K562 (cell line): Measurements from ENCODE around the gene CACTIN. TPM values are rescaled to one million over a fixed set of nuclear protein-coding genes. Genes with fewer than 3 reads are reported as not detected.

Experiments used
- ATAC-seq: fragments of 200-7000 bp; cut with Tn5 transposase; 3 replicates; pipeline ENCODE4 v1.9.1; 2020; ENCODE audit warnings: moderate library complexity
- BruUV-seq: library from RNA; stranded (reverse); fragments of 400-500 nt; replicated peaks from 2 replicates; lab custom pipeline; 2021; lab: Mats Ljungman, UMichigan
- CTCF ChIA-PET: fragments of 300-600 bp; formaldehyde crosslinking; extraction: SDS; loops from one replicate; lab custom pipeline; 2021; ENCODE audit warnings: low intra/inter-chr PET ratio; lab: Yijun Ruan, JAX
- POLR2A ChIA-PET: fragments of 300-600, 350-650 bp; sonication (Branson Sonifier 250); formaldehyde crosslinking; extraction: SDS; loops from one replicate; lab custom pipeline; 2021; ENCODE audit warnings: antibody characterized with exemption, inconsistent platforms; lab: Yijun Ruan, JAX
- DNase-seq, 4 experiments: peaks; one replicate each; pipeline versions ENCODE4 v3.0.0 to v3.0.0-alpha.2; 2011 to 2018; ENCODE audit warnings: low spot score in 3 of 4, mixed read lengths in 3 of 4; ENCODE audit errors: extremely low read depth in 1 of 4
- FAIRE-seq: peaks from 2 replicates; lab custom pipeline; 2011; peaks lifted over from hg19 to GRCh38; lab: Jason Lieb, UNC
- H2AFZ ChIP-seq: 2 replicates; pipeline ENCODE4 v1.6.0; 2011; ENCODE audit warnings: low read depth, low read length, control low read depth, inconsistent platforms
- H3K27ac ChIP-seq: fragments of 200-600 bp; 3 replicates; pipeline ENCODE4 v1.8.0; 2011; ENCODE audit warnings: low read depth, mild to moderate bottlenecking, control low read depth, inconsistent platforms, low read length, moderate library complexity, mixed read lengths; ENCODE audit errors: extremely low read depth
- H3K27me3 ChIP-seq, 2 experiments: fragments of 300-600 bp in 1 of 2; 2 replicates in 1 of 2; 3 replicates in 1 of 2; pipeline versions ENCODE4 v1.6.0 to v1.8.0; 2011; ENCODE audit warnings: inconsistent platforms in 2 of 2, low read length in 2 of 2, mild to moderate bottlenecking in 1 of 2, mixed read lengths in 1 of 2, moderate library complexity in 1 of 2; ENCODE audit not compliant: control insufficient read depth in 2 of 2, insufficient read depth in 2 of 2
- H3K36me3 ChIP-seq: fragments of 300-600 bp; 3 replicates; pipeline ENCODE4 v1.8.0; 2011; ENCODE audit warnings: mild to moderate bottlenecking, low read length, inconsistent platforms; ENCODE audit not compliant: control insufficient read depth, insufficient read depth
- H3K4me1 ChIP-seq, 2 experiments: fragments of 200-600 bp in 1 of 2; replicated peaks in 1 of 2; 2 replicates in 1 of 2; 3 replicates in 1 of 2; pipeline versions ENCODE4 v1.5.1 to v1.8.0; 2011; ENCODE audit warnings: inconsistent platforms in 2 of 2, low read length in 2 of 2, mild to moderate bottlenecking in 1 of 2, mixed read lengths in 1 of 2, moderate library complexity in 1 of 2; ENCODE audit not compliant: control insufficient read depth in 2 of 2, insufficient read depth in 2 of 2
- H3K4me2 ChIP-seq: 2 replicates; pipeline ENCODE4 v1.6.1; 2011; ENCODE audit warnings: low read length, control low read depth, inconsistent platforms, mixed read lengths; ENCODE audit not compliant: insufficient read depth
- H3K4me3 ChIP-seq: fragments of 200-600 bp; sonication (generic), shearing (Covaris generic); 2 replicates; pipeline ENCODE4 v1.5.1; 2016; ENCODE audit warnings: control low read depth, inconsistent platforms
- H3K79me2 ChIP-seq: fragments of 200-600 bp; 3 replicates; pipeline ENCODE4 v1.8.0; 2011; ENCODE audit warnings: low read length, inconsistent platforms; ENCODE audit not compliant: control insufficient read depth, insufficient read depth
- H3K9ac ChIP-seq, 2 experiments: 2 replicates each; pipeline versions ENCODE4 v1.6.0 to v1.6.1; 2011; ENCODE audit warnings: low read depth in 2 of 2, low read length in 2 of 2, control low read depth in 1 of 2, inconsistent platforms in 1 of 2, mild to moderate bottlenecking in 1 of 2, mixed read lengths in 1 of 2; ENCODE audit not compliant: insufficient read depth in 1 of 2
- H3K9me1 ChIP-seq: one replicate; pipeline ENCODE4 v1.6.0; 2011; ENCODE audit warnings: inconsistent platforms, mild to moderate bottlenecking, low read length, moderate library complexity; ENCODE audit not compliant: control insufficient read depth, insufficient read depth
- H3K9me3 ChIP-seq: replicated peaks from 2 replicates; pipeline ENCODE4 v1.5.1; 2011; ENCODE audit warnings: low read depth, low read length, inconsistent platforms; ENCODE audit not compliant: control insufficient read depth, insufficient read depth
- H4K20me1 ChIP-seq: replicated peaks from 2 replicates; pipeline ENCODE4 v1.6.1; 2011; ENCODE audit warnings: low read length, inconsistent platforms, mixed read lengths; ENCODE audit not compliant: control insufficient read depth, insufficient read depth
- ATF1 ChIP-seq, 2 experiments: fragments of 450-650 bp in 1 of 2; IDR thresholded peaks; 2 replicates each; pipeline ENCODE4 v1.6.1; 2016; ENCODE audit warnings: missing compliant biosample characterization in 1 of 2, missing genetic modification characterization in 1 of 2
- DIDO1 ChIP-seq: fragments of 450-650 bp; IDR thresholded peaks from 2 replicates; pipeline ENCODE4 v1.6.1; 2016; ENCODE audit warnings: low read depth, missing biosample characterization, missing genetic modification characterization
- HLTF ChIP-seq: fragments of 450-650 bp; IDR thresholded peaks from 2 replicates; pipeline ENCODE4 v1.6.1; 2016
- MBD2 ChIP-seq: sonication (generic); IDR thresholded peaks from 2 replicates; pipeline ENCODE4 v1.6.1; 2016; ENCODE audit warnings: low read depth, borderline replicate concordance
- MYC ChIP-seq, 2 experiments: fragments of 250-450 bp in 1 of 2; sonication (Bioruptor Pico) in 1 of 2; IDR thresholded peaks; 2 replicates each; pipeline versions ENCODE4 v1.5.1 to v1.6.1; 2012 to 2021; ENCODE audit warnings: low read depth in 2 of 2, borderline replicate concordance in 1 of 2, improper control_type of control experiment in 1 of 2, low read length in 1 of 2, mild to moderate bottlenecking in 1 of 2, moderate library complexity in 1 of 2
- PHB2 ChIP-seq: fragments of 450-650 bp; IDR thresholded peaks from 2 replicates; pipeline ENCODE4 v1.6.1; 2017; ENCODE audit warnings: low read depth
- PHF20 ChIP-seq: fragments of 450-650 bp; IDR thresholded peaks from 2 replicates; pipeline ENCODE4 v1.6.1; 2018; ENCODE audit not compliant: partially characterized antibody
- POLR2H ChIP-seq: IDR thresholded peaks from 2 replicates; pipeline ENCODE4 v1.6.1; 2016; ENCODE audit warnings: missing genetic modification characterization, low read depth, mild to moderate bottlenecking, control low read depth, missing compliant biosample characterization, moderate library complexity
- SRSF1 ChIP-seq: fragments of 200-400 bp; formaldehyde crosslinking; IDR thresholded peaks from 2 replicates; pipeline ENCODE4 v1.6.1; 2017; ENCODE audit warnings: mild to moderate bottlenecking, low read depth, low read length, moderate library complexity
- TEAD4 ChIP-seq, 2 experiments: sonication (generic) in 1 of 2; formaldehyde crosslinking in 1 of 2; IDR thresholded peaks; 2 replicates each; pipeline versions ENCODE4 v1.6.1 to v1.8.0; 2012 to 2022; ENCODE audit warnings: borderline replicate concordance in 1 of 2, inconsistent platforms in 1 of 2, low read length in 1 of 2, mild to moderate bottlenecking in 1 of 2, missing genetic modification reagents in 1 of 2
- TRIM24 ChIP-seq, 2 experiments: fragments of 450-650 bp; IDR thresholded peaks; 2 replicates each; pipeline ENCODE4 v1.6.1; 2016
- TSC22D4 ChIP-seq: fragments of 450-650 bp; IDR thresholded peaks from 2 replicates; pipeline ENCODE4 v1.6.1; 2016; ENCODE audit warnings: missing genetic modification characterization, missing biosample characterization, control low read depth
- YY1 ChIP-seq, 3 experiments: IDR thresholded peaks; 2 replicates each; pipeline ENCODE4 v1.6.1; 2011; ENCODE audit warnings: low read length in 2 of 3, mild to moderate bottlenecking in 2 of 3, moderate library complexity in 2 of 3, borderline replicate concordance in 1 of 3, control low read depth in 1 of 3, low read depth in 1 of 3; ENCODE audit not compliant: insufficient read depth in 3 of 3, insufficient replicate concordance in 2 of 3, control insufficient read depth in 1 of 3, insufficient read length in 1 of 3; ENCODE audit errors: extremely low read depth in 1 of 3
- ZEB2 ChIP-seq: fragments of 450-650 bp; IDR thresholded peaks from 2 replicates; pipeline ENCODE4 v1.6.1; 2016
- ZNF124 ChIP-seq: sonication (generic); formaldehyde crosslinking; IDR thresholded peaks from 2 replicates; pipeline ENCODE4 v1.8.1; 2022; ENCODE audit warnings: missing genetic modification reagents
- ZNF445 ChIP-seq: fragments of 250-450 bp; sonication (Bioruptor Pico); IDR thresholded peaks from 2 replicates; pipeline ENCODE4 v1.4.0; 2020; ENCODE audit warnings: low read depth, mild to moderate bottlenecking, moderate library complexity
- ZNF717 ChIP-seq: fragments of 250-450 bp; sonication (Bioruptor Pico); IDR thresholded peaks from 2 replicates; pipeline ENCODE4 v1.5.0; 2021
- ZSCAN29 ChIP-seq: fragments of 450-650 bp; IDR thresholded peaks from 2 replicates; pipeline ENCODE4 v1.6.1; 2017
- WGBS: fragments of 100-300 bp; shearing (Covaris generic); methylation state at CpG from one replicate; pipeline ENCODE4 v1.1.6; 2016; ENCODE audit warnings: low coverage, mixed read lengths; ENCODE audit not compliant: insufficient coverage; ENCODE audit errors: missing lambda C conversion rate; 5-methylcytosine and 5-hydroxymethylcytosine counted together
- in situ Hi-C: fragments of 300-500 bp; cut with MboI; formaldehyde crosslinking; loops from 4 replicates; pipeline ENCODE4 v1.15.0; 2018; ENCODE audit warnings: inconsistent platforms, mixed read lengths
- intact Hi-C: fragments of 100-400 bp; cut with micrococcal nuclease; formaldehyde crosslinking; loops from 2 replicates; pipeline ENCODE4 v1.14.2; 2022
- polyA plus RNA-seq, 8 experiments: library from polyadenylated mRNA; depleted of rRNA in 4 of 8; stranded (reverse) in 5 of 8; unstranded in 3 of 8; fragments of >200 nt; fragmentation: Nextera tagmentation in 2 of 8; fragmentation: Illumina TruSeq in 1 of 8; extraction: Ambion mirVana in 2 of 8; extraction: Trizol in 1 of 8; gene quantifications; 2 replicates each; pipeline versions ENCODE4 v1.2.1 to v1.2.3, GENCODE V29; 2011 to 2014; ENCODE audit warnings: inconsistent platforms in 1 of 8, missing spikeins in 1 of 8
- total RNA-seq, 7 experiments: library from RNA; depleted of rRNA in 6 of 7; stranded (reverse); fragments of >200 nt in 6 of 7; fragmentation: Illumina TruSeq in 2 of 7; extraction: Trizol in 2 of 7; gene quantifications; 2 replicates each; pipeline versions ENCODE4 v1.2.1 to v1.2.3, GENCODE V29; 2011 to 2021; ENCODE audit warnings: low replicate concordance in 1 of 7
- TF ChIP-seq, protein P1 (sequence below): sonication (generic); formaldehyde crosslinking; IDR thresholded peaks from 2 replicates; pipeline ENCODE4 v1.9.0; 2022; ENCODE audit warnings: mild to moderate bottlenecking, missing genetic modification reagents
- TF ChIP-seq, protein P2 (sequence below): fragments of 450-650 bp; conservative IDR thresholded peaks from 2 replicates; pipeline ENCODE4 v1.6.1; 2016; ENCODE audit warnings: missing genetic modification characterization, low read depth, mild to moderate bottlenecking, control low read depth, missing compliant biosample characterization

Gene CACTIN
- total and polyA plus RNA-seq, 9 of the 15 experiments (the other 6 are each of a cell fraction or from before 2014, with no cell fraction given): 0.15 to 49.2 (median 15.0) TPM

DNA sequence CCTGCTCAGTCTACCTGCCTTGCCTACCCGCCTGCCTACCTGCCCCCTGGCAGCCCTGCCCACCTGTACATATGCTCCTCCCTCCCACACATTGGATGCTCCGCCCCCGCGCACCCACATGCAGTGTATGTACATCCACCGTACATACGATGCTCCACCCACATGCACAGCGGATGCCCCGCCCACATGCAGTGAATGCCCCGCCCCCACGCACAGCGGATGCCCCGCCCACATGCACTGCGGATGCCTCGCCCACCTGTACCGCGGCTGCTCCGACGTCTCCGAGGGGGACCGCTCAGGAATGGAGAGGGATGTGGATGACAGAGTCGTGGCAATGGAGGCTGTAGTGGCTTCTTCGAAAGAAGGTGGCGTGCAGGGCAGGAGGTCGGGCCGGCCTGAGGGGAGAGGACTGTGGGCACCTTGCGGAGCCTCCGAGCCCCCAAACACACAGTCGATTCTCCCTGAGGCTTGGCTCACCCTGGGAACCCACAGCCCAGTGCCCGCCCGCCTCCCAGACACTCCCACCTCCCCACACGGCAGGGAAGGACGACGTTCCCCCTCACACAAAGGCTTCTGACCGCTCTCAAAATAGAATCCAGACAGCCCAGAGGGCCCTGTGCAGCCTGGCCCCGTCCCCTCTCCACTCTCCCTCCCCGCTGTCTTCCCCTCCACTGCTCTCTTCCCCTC is 16.5 kb upstream of the CACTIN start (continued):
- TF ChIP-seq, protein P1, sequence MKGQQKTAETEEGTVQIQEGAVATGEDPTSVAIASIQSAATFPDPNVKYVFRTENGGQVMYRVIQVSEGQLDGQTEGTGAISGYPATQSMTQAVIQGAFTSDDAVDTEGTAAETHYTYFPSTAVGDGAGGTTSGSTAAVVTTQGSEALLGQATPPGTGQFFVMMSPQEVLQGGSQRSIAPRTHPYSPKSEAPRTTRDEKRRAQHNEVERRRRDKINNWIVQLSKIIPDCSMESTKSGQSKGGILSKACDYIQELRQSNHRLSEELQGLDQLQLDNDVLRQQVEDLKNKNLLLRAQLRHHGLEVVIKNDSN: peak; percentile 38
- TF ChIP-seq POLR2H (tag): no peak
- TF ChIP-seq TSC22D4 (tag): no peak
- TF ChIP-seq ZEB2: no peak
- no peak for TF ChIP-seq ZSCAN29

DNA sequence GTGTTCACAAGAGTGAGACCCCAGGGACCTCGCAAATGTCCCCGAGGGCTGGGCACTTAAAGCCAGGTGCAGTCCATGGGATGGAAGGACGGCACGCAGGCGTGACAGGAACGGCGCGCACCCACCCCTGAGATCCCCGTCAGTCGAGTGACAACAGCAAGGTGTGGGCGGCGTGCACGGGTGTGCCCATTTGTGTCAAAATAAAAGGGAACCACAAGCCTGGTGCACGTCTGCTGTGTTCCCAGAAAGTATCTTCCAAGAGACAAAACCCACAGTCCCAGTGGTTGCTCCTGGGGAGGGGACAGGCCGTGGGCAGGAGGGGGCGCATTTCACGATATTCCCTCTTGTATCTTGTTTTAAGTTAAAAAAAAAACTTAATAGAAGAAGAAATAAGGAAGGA is 15.7 kb upstream of the CACTIN start:
- H3K36me3 ChIP-seq: peaks cover 40% of the 10 kb centered on the region; the same call in 1 of the 3 replicates
- in situ Hi-C loops: no loop called here
- no peak overlapping the region for H2AFZ ChIP-seq
- H3K4me3 ChIP-seq: no peak overlapping the region
- H3K9me1 ChIP-seq: peaks cover 4% of the 10 kb centered on the region
- no peak for FAIRE-seq
- H3K4me1 ChIP-seq: peaks cover 0 to 51% of the 10 kb centered on the region in 2 experiments; a peak in 3 of 5 replicates
- no peaks in the 10 kb centered on the region for H3K79me2 ChIP-seq
- H3K27ac ChIP-seq: no peak overlapping the region
- 75% methylated on average over 6 of the region's 17 CpGs for WGBS
- DNase-seq: no peak
- peak overlapping the region in 1 of 2 experiments; percentile 40; a peak in 1 of 4 replicates for H3K9ac ChIP-seq
- H3K27me3 ChIP-seq: no peaks in the 10 kb centered on the region
- no peak overlapping the region for H3K4me2 ChIP-seq
- intact Hi-C loops: no loop called here
- no peak for ATAC-seq
- BruUV-seq: no TSS peak
- peaks cover 7% of the 10 kb centered on the region; the same call in 1 of the 2 replicates for H4K20me1 ChIP-seq
- CTCF ChIA-PET: no interaction called here
- POLR2A ChIA-PET: no interaction called here
- H3K9me3 ChIP-seq: no peaks in the 10 kb centered on the region
- TF ChIP-seq DIDO1: no peak
- no peak for TF ChIP-seq ZNF124 (CRISPR knock-in tag)
- no peak for TF ChIP-seq ZNF445 (CRISPR knock-in tag)
- no peak for TF ChIP-seq PHB2
- no peak for TF ChIP-seq PHF20
- no peak for TF ChIP-seq TRIM24 (IDR thresholded peaks at IDR 0.05)
- TF ChIP-seq YY1 (IDR thresholded peaks at IDR 0.05; ENCODE audit: borderline replicate concordance in 1 of 3, control insufficient read depth in 1 of 3, extremely low read depth in 1 of 3, insufficient read depth in 3 of 3, insufficient read length in 1 of 3, insufficient replicate concordance in 2 of 3, low read depth in 1 of 3, low read length in 2 of 3): no peak
- TF ChIP-seq, protein P2, sequence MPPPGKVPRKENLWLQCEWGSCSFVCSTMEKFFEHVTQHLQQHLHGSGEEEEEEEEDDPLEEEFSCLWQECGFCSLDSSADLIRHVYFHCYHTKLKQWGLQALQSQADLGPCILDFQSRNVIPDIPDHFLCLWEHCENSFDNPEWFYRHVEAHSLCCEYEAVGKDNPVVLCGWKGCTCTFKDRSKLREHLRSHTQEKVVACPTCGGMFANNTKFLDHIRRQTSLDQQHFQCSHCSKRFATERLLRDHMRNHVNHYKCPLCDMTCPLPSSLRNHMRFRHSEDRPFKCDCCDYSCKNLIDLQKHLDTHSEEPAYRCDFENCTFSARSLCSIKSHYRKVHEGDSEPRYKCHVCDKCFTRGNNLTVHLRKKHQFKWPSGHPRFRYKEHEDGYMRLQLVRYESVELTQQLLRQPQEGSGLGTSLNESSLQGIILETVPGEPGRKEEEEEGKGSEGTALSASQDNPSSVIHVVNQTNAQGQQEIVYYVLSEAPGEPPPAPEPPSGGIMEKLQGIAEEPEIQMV (tag): no peak
- no peak for TF ChIP-seq TEAD4 (IDR thresholded peaks at IDR 0.05; ENCODE audit: low read length)
- TF ChIP-seq TEAD4 (CRISPR knock-in tag; IDR thresholded peaks at IDR 0.05; ENCODE audit: borderline replicate concordance): no peak
- no peak for TF ChIP-seq HLTF
- TF ChIP-seq MYC (IDR thresholded peaks at IDR 0.05; ENCODE audit: low read depth, low read length): no peak
- TF ChIP-seq MYC (CRISPR knock-in tag; IDR thresholded peaks at IDR 0.05; ENCODE audit: borderline replicate concordance, low read depth): no peak
- TF ChIP-seq SRSF1: no peak
- no peak for TF ChIP-seq MBD2
- no peak for TF ChIP-seq ATF1 (CRISPR knock-in tag; IDR thresholded peaks at IDR 0.05)
- TF ChIP-seq ATF1 (tag; IDR thresholded peaks at IDR 0.05): no peak
- TF ChIP-seq ZNF717: no peak
